RWPE1 (cell line): ENCODE measurements around the gene GARIN5B.
A peak's percentile ranks its signal among the peaks of the same experiment; 100 is the strongest.

Source experiments
- CTCF ChIA-PET: fragments of 350-600 bp; sonication (Branson Sonifier 250); formaldehyde crosslinking; extraction: SDS; loops from one replicate; lab custom pipeline; 2021; lab: Yijun Ruan, JAX
- POLR2A ChIA-PET: fragments of 400-600 bp; formaldehyde crosslinking; extraction: SDS; loops from one replicate; lab custom pipeline; 2020; ENCODE audit warnings: antibody characterized with exemption; ENCODE audit not compliant: low non-redundant PET; lab: Yijun Ruan, JAX
- DNase-seq: peaks from one replicate; pipeline ENCODE4 v3.0.0; 2012; ENCODE audit warnings: low spot score
- H3K27ac ChIP-seq: fragments of 450-650 bp; 2 replicates; pipeline ENCODE4 v1.5.1; 2017
- CTCF ChIP-seq: fragments of 450-650 bp; conservative IDR thresholded peaks from 2 replicates; pipeline ENCODE4 v1.5.1; 2017; ENCODE audit warnings: low read depth, mild to moderate bottlenecking

GARIN5B gene

GRCh38 chr19:55325172-55325571, 37.9 kb downstream of the GARIN5B start, which contains the start of gene TMEM150B:
TMEM150B (minus strand) TSS chr19:55325341; CDS start chr19:55321036, 4,305 bp downstream.
- POLR2A ChIA-PET, result no interaction called here
- CTCF ChIA-PET, result interaction anchor here (1.4 kb wide), 1 partner anchor 58 kb away, joined by 4 read pairs; no protein-coding TSS in a partner anchor
- H3K27ac ChIP-seq, result no peak within 1 kb of the TSS
- no peak for DNase-seq
- TF ChIP-seq CTCF, result no peak

- no peak for TF ChIP-seq CTCF
- ChIA-PET CTCF (interaction anchor here (1.4 kb wide), 1 partner anchor 59 kb away, joined by 4 read pairs; no protein-coding TSS in a partner anchor), POLR2A (no interaction called here)
- DNase-seq, result no peak
- H3K27ac ChIP-seq, result no peak overlapping the region
Measured at GRCh38 chr19:55324662-55325061, 38.4 kb downstream of the GARIN5B start.

- ChIA-PET CTCF (no interaction called here), POLR2A (no interaction called here)
- TF ChIP-seq CTCF, result no peak
- DNase-seq, result no peak
- no peak overlapping the region for H3K27ac ChIP-seq
Measured at GRCh38 chr19:55322204-55322885, 40.7 kb downstream of the GARIN5B start.

GRCh38 chr19:55321466-55322137, 41.5 kb downstream of the GARIN5B start:
- DNase-seq, result no peak
- ChIA-PET POLR2A (interaction anchor here (1.0 kb wide), 1 partner anchor 18 kb away, joined by 3 read pairs; the partner anchor contains the start of gene KMT5C), CTCF (interaction anchor here (0.5 to 0.6 kb wide), 2 partner anchors 20 to 23 kb away, joined by 3 to 5 read pairs; no protein-coding TSS in a partner anchor)
- H3K27ac ChIP-seq, result no peak overlapping the region
- no peak for TF ChIP-seq CTCF

- DNase-seq, result no peak
- no peak overlapping the region for H3K27ac ChIP-seq
- TF ChIP-seq CTCF, result no peak
- POLR2A ChIA-PET, result interaction anchor here (1.0 kb wide), 1 partner anchor 18 kb away, joined by 3 read pairs; the partner anchor contains the start of gene KMT5C
- CTCF ChIA-PET, result interaction anchor here (0.5 to 0.6 kb wide), 2 partner anchors 19 to 23 kb away, joined by 3 to 5 read pairs; no protein-coding TSS in a partner anchor
Measured at GRCh38 chr19:55320844-55321419, 42.1 kb downstream of the GARIN5B start.

GRCh38 chr19:55319785-55320184, 43.3 kb downstream of the GARIN5B start:
- no peak for TF ChIP-seq CTCF
- POLR2A ChIA-PET, result no interaction called here
- H3K27ac ChIP-seq, result no peak overlapping the region
- DNase-seq, result peak; percentile 43
- CTCF ChIA-PET, result interaction anchor here (1.3 kb wide), 1 partner anchor 19 kb away, joined by 4 read pairs; no protein-coding TSS in a partner anchor
